Activated CD4-positive, alpha-beta T cell treated with anti-CD3 and anti-CD28 coated beads, Interleukin-2, amount 50 U/mL, for 48 hours (primary cell): ENCODE results near the gene COA6.

Source experiments
- DNase-seq, 2 experiments: peaks; one replicate each; pipeline ENCODE4 v3.0.0-alpha.2; 2020

COA6 gene, protein sequence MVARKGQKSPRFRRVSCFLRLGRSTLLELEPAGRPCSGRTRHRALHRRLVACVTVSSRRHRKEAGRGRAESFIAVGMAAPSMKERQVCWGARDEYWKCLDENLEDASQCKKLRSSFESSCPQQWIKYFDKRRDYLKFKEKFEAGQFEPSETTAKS

DNA sequence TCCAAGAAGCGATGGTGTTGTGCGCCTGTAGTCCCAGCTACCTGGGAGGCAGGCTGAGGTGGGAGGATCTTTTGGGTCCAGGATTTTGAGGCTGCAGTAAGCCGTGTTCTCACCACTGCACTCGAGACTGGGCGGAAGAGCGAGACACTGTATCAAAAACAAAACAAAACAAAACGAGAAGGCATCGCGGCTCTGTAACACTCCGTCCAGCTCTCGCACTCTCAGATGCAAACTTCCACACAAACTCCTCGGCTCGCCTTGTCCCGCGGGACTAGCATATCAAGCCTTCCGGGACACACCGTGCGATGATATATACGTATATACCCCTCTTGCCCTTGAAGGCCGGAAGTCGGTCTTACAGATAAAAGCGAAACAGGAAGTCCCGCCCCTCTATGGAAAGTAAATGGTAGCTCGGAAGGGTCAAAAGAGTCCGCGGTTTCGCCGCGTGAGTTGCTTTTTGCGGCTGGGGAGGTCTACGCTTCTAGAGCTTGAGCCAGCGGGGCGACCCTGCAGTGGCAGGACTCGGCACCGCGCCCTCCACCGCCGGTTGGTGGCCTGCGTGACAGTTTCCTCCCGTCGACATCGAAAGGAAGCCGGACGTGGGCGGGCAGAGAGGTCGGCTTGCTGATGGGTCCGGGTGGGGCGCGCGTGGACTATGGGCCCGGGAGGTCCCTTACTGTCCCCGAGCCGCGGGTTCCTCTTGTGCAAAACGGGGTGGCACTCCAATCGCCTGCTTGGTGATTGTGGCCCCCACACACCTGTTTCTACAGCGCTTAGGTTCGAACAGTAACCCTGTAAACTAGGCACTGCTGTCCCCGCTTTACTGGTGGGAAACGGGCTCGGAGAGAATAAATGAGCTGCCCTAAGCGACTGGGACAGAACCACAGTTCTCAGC, at the start of gene COA6:
COA6 (plus strand) TSS at position 393 of the 895 bp plus-strand sequence; CDS start at position 404, 11 bp downstream.
- peak; percentile 89 to 91 for DNase-seq

DNA sequence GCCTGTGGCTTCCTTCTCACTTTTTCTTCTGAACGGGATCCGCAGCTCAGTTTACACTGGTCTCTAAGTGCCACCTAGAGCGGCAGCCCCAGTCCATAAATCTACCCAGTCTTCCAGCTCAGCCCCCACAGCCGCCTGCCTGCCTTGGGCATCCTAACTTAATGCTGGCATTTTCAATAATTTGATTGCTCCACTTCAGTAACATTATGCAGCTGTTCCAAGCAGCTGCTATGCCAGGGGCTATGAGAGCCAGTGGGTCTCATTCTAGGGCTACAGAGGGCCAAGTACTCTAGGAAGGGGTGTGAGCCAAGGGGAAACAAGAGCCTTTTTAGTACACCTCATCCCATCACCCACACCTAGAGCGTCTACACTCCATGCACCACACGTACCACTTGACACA, 48.4 kb upstream of the COA6 start:
- no peak for DNase-seq

DNA sequence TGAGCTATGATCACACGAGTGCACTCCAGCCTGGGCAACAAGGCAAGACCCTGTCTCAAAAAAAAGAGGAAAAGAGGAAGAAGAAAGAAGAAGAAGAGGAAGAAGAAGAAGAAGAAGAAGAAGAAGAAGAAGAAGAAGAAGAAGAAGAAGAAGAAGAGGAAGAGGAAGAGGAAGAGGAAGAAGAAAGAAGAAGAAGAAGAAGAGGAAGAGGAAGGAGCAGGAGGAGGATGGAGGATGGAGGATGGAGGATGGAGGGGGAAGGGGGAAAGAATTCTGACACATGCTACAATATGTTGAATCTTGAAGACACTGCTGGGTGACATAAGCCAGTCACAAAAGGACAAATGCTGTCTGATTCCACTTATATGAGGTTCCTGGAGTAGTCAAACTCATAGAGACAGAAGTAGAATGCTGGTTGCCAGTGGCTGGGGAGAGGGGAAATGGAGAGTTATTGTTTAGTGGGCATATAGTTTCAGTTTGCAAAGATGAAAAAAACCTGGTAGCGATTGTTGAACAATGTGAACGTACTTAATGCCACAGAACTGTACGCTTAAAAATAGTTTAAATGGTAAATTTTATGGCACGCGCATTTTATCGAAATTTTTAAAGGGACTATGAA, 47.3 kb upstream of the COA6 start:
- peak; percentile 32 to 48 for DNase-seq

DNA sequence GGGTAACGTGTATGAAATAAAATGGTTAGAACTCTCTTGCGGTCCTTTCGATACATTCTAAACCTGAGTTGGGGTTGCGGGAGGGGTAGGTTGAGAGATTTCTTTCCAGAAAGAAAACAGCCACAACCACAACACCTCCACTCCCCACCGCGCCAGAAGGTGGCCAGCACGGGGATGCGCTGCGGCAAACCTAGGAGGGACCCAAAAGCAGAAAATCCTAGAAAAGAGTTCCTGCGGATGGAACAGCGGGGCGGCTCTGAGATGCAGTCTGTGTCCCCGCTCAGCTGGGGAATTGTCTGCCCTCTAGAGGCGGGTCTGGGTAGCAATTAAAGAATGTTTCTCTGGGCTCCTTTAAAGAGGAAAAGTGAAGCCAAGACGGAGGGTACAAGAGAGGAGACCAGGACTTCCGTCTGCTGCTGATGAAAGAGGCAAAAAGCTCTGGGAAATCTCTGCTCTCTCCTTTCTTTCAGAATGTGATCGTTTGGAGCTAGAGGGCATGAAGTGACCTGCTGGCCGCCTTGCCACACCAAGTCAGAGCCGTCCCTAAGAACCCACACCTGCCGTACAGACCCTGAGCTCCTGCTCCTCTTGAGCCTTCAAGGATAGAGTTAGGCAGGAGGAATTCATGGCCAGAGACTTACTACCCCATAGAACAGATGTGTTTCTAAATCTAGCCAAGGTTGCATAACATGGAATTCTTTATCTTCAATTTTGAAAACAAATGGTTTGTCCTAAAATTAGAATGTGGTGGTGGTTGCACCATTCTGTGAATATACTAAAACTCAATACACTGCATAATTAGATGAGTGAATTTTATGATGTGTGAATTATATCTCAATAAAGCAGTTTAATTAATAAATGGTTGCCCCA, 46.5 kb upstream of the COA6 start:
- peak; percentile 76 to 82 for DNase-seq

DNA sequence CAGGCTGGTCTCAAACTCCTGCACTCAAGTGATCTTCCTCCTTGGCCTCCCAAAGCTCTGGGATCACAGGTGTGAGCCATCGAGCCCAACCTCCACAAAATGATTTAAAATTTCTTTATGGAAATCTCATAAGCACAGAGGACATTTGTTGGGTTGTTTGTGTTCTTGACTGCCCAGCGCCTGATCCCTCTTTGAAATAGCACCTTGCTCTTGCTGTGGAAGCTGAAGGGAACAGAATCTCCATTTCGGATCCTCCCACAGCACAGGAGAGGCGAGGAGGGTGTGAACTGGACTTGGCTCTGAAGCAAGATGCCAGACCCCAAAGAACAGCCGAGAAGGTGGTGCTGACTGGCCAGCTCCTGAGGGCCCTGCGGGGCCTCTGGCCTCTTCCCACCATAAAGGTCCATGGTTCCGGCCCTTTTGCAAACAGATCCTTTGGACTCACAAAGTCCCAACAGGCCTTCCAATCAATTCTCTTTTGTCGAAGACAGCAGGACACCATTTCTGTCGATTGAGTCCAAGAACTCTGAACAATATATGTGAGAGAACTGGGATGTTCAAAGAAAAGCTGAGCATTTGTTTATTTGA, 45.6 kb upstream of the COA6 start:
- no peak for DNase-seq

DNA sequence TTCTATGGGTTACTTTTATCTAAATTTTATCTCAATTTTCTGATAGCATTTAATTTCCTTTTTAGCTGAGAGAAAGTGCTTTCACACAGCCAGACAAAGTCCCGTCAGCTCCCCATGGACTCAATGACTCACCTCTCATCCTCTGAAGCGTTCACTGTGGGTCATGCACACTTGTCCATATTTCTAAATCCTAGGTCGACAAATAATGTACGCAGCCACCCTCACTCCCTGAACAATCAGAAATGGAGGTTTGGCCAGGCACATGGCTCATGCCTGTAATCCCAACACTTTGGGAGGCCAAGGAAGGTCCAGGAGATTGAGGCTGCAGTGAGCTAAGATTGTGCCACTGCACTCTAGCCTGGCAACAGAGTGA, 42.4 kb upstream of the COA6 start:
- no peak for DNase-seq

DNA sequence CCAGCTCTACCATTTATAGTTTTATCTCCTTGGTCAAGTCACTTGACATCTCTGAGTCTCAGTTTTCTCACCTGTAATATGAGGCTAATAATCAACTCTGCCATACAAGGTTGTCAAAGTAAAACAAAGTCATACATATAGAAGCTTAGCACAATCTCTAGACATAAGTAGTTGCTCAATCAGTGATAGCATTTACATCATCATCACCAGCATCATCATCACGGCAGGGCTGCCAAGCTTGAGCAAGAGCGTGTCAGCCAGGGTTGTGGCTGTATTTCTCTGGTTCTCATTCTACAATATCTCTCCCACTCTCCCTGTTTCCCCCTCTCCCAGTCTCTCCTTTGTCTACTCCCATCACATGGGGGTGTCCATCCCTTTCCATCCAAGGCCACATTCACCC, 41.7 kb upstream of the COA6 start:
- DNase-seq: no peak

DNA sequence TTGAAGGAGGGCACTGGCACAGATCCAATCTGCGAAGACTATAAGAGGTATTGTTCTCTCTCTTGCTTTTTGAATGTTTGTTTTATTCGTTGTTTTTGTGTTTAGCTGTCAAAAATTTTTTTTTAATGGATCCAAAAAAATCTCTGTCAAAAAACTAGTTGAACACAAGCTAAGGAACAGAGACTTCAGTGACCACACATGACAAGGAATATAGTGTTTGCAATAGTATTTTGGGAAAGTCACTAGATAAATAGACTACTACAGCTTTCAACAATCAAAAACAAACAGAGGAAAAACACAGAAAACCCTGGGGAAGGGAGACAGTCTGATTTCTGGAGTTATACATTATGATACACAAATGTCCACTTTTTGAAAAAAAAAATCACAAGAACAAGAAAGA, 36.9 kb upstream of the COA6 start:
- DNase-seq: no peak

DNA sequence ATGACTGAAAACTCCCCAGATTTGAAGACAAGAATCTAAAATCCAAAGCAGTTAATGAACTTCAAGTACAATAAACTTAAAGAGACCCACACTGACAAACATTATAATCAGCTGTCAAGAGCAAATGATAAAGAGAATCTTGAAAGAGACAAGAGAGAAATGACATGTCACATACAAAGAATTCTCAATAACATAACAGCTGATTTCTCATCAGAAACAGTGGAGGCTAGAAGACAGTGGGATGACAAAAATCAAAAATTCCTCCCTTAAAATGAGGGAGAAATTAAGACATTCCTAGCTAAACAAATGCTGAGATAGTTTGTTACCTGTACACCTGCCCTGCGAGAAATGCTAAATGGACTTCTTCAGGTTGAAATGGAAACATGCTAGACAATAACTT, 36.0 kb upstream of the COA6 start:
- DNase-seq: no peak

DNA sequence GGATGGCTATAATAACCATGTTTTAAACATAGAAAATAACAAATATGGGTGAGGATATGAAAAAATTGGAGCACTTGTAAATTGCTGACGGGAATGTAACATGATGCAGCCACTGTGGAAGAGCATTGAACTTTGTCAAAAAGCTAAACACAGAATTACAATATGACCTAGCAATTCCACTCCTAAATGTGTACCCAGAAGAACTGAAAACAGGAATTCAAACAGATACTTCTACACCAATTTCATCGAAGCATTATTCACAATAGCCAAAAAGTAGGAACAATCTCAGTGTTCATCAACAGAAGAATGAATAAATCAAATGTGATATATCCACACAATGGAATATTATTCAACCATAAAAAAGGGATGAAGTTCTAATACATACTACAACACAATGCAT, 32.7 kb upstream of the COA6 start:
- no peak for DNase-seq

DNA sequence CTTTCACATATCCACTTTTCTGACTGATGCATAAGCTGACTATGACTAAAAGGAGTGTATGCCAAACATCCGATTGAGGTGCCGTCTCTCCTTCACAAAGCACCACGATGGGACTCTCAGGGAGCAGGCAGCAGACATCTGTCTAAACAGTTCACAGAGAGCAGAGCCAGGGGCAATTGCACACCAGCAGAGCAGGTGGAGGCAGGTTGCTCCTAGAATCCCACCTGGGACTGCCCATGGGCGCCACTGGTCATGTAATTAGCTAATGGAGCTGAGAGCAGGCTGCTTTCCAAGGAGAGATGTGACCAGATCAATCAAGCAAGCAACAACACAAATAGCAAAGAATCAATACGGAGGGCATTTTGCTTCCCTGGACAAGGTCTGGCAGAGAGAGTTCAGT, 30.5 kb upstream of the COA6 start:
- no peak for DNase-seq

DNA sequence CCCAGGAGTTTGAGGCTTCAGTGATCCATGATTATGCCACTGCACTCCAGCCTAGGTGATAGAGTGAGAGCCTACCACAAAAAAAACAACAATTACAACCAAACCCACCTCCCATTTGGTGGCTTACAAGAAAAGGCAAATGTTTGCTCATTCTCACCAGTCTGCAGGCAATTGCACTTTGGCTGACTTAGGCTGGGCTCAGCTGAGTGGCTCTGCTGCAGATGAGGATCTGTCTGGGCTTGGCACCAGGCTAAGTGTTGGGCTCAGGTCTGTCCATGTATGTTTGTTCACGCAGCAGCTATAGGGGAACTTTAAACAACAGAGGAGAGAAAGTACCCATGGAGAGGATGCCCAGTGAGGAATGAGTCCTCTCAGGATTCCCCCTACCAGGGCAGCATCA, 28.0 kb upstream of the COA6 start:
- no peak for DNase-seq

DNA sequence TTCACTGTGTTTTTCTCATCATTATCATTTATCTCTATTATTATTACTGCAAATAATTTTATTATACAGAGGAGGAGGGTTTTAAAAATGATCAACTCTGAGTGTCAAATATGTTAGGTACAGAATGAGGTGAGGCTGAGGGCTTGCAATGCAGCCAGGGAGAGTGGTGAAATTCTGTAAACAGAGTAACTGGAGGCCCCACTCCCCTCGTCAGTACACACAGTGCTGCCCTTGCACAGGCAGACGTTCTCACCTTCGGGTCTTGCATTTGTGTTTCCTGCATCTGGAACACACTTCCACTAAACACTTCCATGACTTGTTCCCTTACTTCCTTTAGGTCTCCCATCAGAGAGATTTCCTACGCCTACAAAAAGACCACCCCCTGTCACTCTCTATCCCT, 24.3 kb upstream of the COA6 start:
- no peak for DNase-seq

DNA sequence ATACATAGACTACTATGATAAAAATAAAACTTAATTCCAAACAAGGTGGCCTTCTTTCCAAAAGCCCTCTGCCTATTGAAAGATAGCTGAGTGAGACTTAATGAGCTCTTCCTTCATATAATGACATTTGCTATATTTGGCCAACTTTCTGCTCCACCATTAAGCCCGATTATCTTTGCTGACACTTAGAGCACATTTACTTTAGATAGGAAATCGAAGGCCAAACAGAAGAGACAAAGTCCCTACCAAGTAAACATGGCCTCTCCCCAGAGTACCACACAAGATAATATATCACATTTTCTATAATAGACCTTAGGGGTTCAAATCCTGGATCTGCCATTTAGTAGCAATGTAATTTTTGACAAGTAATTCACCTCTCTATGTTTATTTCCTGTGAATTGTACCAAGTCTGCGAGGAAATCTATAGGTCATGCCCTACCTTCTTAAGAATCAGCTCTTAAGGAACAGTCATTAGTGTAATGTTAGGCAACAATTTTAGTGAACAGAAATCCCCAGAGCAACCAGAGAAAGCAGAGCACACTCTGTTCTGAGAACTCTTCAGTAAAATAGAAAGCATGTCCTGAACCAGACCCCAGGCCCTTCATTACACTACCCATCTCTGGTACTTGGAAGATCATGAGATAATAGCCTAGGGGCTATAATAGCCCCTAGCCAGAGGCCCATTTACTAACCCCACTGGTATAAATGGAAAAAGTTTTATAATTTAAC, 17.3 kb upstream of the COA6 start:
- DNase-seq: no peak

DNA sequence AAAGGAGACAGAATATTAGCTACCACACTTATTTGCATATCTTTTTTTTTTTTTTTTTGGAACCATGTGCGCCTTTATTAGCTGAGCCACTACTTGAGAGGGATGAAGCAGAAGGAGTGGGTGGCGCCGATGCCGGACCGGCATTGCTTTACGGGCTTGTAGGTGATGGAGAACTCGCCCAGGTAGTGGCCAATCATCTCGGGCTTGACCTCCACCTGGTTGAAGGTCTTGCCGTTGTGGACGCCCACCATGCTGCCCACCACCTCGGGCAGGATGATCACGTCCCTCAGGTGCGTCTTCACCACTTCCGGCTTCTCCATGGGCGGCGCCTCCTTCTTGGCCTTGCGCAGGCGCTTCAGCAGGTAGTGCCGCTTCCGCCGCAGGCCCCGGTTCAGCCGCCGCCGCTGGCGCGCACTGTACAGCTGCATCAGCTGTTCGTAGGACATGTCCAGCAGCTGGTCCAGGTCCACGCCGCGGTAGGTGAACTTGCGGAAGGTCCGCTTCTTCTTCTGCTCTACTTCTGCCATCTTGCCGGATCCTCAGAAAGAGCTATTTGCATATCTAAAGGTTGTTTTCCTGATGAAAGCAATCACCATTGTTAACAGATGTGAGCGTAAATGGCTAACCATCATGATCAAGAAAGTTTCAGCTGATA, 16.5 kb upstream of the COA6 start:
- DNase-seq: peak; percentile 57 to 70

DNA sequence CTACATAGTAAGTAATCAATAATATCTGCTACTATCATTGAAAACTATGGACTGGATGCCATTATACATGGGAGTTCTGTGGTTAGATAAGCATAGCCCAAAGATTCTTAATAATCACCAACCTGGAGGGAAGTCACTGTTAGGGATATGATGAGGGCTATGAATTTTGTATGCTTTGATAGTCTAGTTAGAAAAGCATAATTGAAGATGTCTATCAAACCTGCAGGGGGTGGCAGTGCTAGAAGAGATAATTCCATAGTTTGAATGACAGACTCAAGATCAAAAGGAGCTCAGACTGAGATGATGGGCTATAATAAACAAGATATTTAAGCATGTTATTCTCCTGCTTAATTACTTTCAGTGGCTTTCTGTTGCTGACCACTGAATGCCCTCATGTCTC, 15.4 kb upstream of the COA6 start:
- DNase-seq: no peak

DNA sequence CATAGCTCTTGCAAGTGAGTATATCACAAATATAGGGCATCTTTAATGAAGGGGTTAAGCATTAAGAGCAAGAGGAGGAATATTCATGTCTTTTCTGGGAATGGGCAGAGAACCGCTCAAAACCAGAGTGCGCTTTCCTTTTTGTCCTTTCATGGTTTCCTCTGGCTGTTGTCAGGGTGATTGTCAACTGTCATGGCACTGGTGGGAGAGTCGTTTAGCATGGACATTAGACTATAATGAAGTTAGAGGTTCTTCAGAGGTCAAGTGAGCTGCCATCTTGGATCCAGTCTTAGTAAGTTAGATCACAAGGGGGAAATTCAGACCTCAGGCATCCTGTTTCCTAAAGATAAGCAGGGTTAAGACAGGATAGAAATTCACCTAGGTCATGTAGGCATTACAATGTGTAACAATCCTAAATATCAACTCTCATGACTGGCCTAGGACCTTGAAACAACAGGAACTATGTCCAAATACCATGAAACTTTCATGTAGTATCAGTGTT, 12.1 kb upstream of the COA6 start:
- DNase-seq: no peak

DNA sequence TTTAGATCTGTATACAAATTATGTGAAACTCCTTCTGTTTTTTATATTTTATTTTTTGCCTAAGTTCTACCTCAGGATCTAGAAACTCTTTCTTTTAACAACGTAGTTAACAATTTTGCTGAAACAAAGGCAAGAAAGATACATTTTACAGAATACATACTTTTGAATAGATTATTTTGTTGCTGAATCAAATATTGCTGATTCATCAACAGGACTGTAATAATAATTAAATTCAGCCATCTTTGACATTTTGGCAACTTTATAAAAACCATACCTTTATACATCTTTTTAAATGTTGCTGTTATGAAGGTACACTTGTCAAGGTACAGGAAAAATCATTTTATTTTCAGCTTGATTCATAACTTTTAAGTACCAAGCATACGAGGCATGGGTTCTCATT, 10.7 kb upstream of the COA6 start:
- DNase-seq: no peak

DNA sequence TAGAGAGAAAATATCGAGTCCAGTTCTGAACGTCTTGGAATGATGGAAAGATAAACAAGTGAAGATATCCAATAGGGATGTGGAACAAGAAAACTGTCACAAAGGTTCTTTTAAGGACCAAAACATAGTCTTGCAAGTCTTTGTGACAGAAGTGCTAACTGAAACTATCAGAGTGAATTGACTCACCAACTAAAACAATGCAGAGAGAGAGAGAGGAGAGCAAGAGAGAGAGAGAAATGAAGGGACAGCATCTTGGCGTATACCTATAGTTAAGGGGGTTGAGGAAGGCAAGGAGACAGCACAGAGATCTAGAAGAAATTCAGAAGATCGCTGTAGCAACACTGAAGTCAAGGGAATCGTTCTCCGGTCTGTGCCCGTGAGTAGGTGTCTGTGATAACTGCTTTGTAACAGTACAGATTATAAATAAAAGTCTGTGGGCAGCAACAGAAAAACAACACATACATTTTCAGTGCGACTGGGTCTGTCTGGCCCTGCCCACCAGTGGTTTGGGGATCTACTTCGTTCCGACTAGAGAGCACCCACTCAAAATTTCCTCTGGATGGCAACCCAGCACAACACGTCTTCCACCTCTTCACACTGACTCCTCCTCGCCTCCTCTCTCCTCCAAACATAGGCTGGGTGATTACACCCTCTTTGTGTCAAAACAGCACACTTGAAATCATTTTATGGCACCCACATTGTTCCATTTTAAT, 4.8 kb upstream of the COA6 start:
- DNase-seq: peak; percentile 38 to 57

DNA sequence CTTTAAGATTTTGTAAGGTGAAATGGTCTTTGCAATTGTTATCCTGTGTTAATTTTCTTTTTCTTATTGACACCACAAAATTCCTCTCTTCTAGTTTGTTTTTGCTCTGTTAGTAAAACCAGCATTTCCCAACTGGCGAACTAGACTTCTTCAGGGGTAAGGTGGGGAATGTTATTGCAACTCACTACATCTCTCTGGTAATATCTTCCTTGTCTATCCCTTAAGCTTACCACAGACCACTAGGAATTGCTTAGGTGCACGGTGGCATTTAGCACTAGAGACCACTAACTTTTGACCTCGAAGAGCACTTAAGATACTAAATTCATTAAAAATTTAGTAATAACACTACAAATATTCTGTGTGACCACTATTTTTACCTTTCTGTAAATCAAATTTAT, 4.2 kb upstream of the COA6 start:
- DNase-seq: no peak

DNA sequence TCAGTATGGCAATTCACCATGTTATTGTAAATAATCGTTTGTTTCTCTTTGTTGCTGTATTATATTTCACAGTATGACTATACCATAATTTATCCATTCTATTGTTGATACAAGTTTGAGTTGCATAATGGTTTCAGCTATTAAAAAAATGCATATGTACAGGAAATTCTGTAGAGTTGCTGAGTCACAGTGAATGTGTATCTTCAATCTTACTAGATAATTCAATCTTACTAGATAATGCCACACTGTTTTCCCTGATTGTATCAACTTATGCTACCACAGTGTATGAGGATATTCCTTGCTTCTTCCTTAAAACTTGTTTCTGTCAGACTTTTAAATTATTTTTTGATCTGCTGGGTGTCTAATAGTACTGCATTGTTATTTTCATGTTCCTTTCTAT, 3.5 kb upstream of the COA6 start:
- DNase-seq: no peak
